PC-9 (cell line): ENCODE results near the gene ACADS. TPM values are rescaled to one million over a fixed set of nuclear protein-coding genes. Genes with fewer than 3 reads are reported as not detected.

Experiments
- BruUV-seq: library from RNA; stranded (reverse); fragments of 400-500 nt; replicated peaks from 2 replicates; lab custom pipeline; 2021; lab: Mats Ljungman, UMichigan
- CTCF ChIA-PET: fragments of 300-600 bp; sonication (Branson Sonifier 250); formaldehyde crosslinking; loops from one replicate; lab custom pipeline; 2022; ENCODE audit warnings: antibody characterized with exemption; lab: Charles Lee
- POLR2A ChIA-PET: fragments of 300-600 bp; sonication (Branson Sonifier 250); formaldehyde crosslinking; loops from one replicate; lab custom pipeline; 2022; ENCODE audit warnings: antibody characterized with exemption; ENCODE audit not compliant: unreplicated experiment; lab: Charles Lee
- DNase-seq, 2 experiments: peaks; one replicate each; pipeline versions ENCODE4 v3.0.0 to v3.0.0-alpha.2; 2015 to 2022; ENCODE audit warnings: mixed read lengths in 1 of 2
- H2AFZ ChIP-seq: fragments of 200-600 bp; sonication (generic); 2 replicates; pipeline ENCODE4 v1.8.1; 2017; ENCODE audit warnings: antibody characterized with exemption
- H3F3A ChIP-seq: fragments of 200-600 bp; sonication (generic); 2 replicates; pipeline ENCODE4 v1.8.1; 2017; ENCODE audit warnings: antibody characterized with exemption, mild to moderate bottlenecking, low read depth; ENCODE audit not compliant: insufficient read depth
- H3K27ac ChIP-seq: fragments of 200-600 bp; sonication (generic); 2 replicates; pipeline ENCODE4 v1.6.1; 2016; ENCODE audit warnings: mixed run types
- H3K27me3 ChIP-seq: fragments of 200-600 bp; sonication (generic); 2 replicates; pipeline ENCODE4 v1.6.1; 2016; ENCODE audit warnings: low read depth, mixed run types; ENCODE audit not compliant: insufficient read depth
- H3K36me3 ChIP-seq: fragments of 200-600 bp; sonication (generic); 2 replicates; pipeline ENCODE4 v1.6.1; 2016; ENCODE audit warnings: low read depth, mixed run types
- H3K4me1 ChIP-seq: fragments of 200-600 bp; sonication (generic); replicated peaks from 2 replicates; pipeline ENCODE4 v1.6.1; 2016; ENCODE audit warnings: mixed run types; ENCODE audit not compliant: insufficient read depth
- H3K4me2 ChIP-seq: fragments of 200-600 bp; sonication (generic); 2 replicates; pipeline ENCODE4 v1.6.1; 2017; ENCODE audit warnings: mixed run types
- H3K4me3 ChIP-seq: fragments of 200-600 bp; sonication (generic); 2 replicates; pipeline ENCODE4 v1.6.1; 2016; ENCODE audit warnings: mixed run types
- H3K79me2 ChIP-seq: fragments of 200-600 bp; sonication (generic); 2 replicates; pipeline ENCODE4 v1.6.1; 2017; ENCODE audit warnings: low read depth, mixed run types
- H3K9me2 ChIP-seq: fragments of 200-600 bp; sonication (generic); 2 replicates; pipeline ENCODE4 v1.8.1; 2017; ENCODE audit warnings: mild to moderate bottlenecking; ENCODE audit not compliant: insufficient read depth
- H3K9me3 ChIP-seq: fragments of 200-600 bp; sonication (generic); 2 replicates; pipeline ENCODE4 v1.8.1; 2016; ENCODE audit warnings: low read depth; ENCODE audit not compliant: insufficient read depth
- H4K20me1 ChIP-seq: fragments of 200-600 bp; sonication (generic); 2 replicates; pipeline ENCODE4 v1.8.1; 2017; ENCODE audit not compliant: insufficient read depth
- CTCF ChIP-seq: fragments of 200-600 bp; sonication (generic); conservative IDR thresholded peaks from 2 replicates; pipeline ENCODE4 v1.6.1; 2017; ENCODE audit warnings: mixed run types, antibody characterized with exemption, mild to moderate bottlenecking, moderate library complexity
- EZH2 ChIP-seq: fragments of 200-600 bp; sonication (generic); IDR thresholded peaks from 2 replicates; pipeline ENCODE4 v1.8.0; 2017; ENCODE audit warnings: antibody characterized with exemption, low read depth
- intact Hi-C: fragments of 100-400 bp; cut with micrococcal nuclease; formaldehyde crosslinking; loops from one replicate; pipeline ENCODE4 v1.10.0; 2022; ENCODE audit not compliant: unreplicated experiment
- total RNA-seq: library from RNA; stranded (reverse); gene quantifications from 2 replicates; pipeline ENCODE4 v1.2.3, GENCODE V29; 2021

Gene ACADS
- total RNA-seq, 1 experiment from 2014 or later = 8.2 TPM

- CTCF ChIA-PET = interaction anchor here (0.6 to 0.7 kb wide), 3 partner anchors 64 to 278 kb away, joined by 3 to 13 read pairs (median 8); no protein-coding TSS in a partner anchor
- Histone ChIP-seq H3K36me3 (no peaks in the 10 kb centered on the region), H3K27ac (no peak overlapping the region), H4K20me1 (no peaks in the 10 kb centered on the region), H3K79me2 (no peaks in the 10 kb centered on the region), H3K4me3 (no peak overlapping the region), H3K9me2 (no peaks in the 10 kb centered on the region), H3F3A (no peaks in the 10 kb centered on the region), H2AFZ (no peak overlapping the region), H3K4me2 (no peak overlapping the region), H3K27me3 (no peaks in the 10 kb centered on the region), H3K4me1 (no peaks in the 10 kb centered on the region), H3K9me3 (no peaks in the 10 kb centered on the region)
- BruUV-seq = no TSS peak
- POLR2A ChIA-PET = no interaction called here
- intact Hi-C loops = no loop called here
- TF ChIP-seq EZH2 = no peak
- no peak for TF ChIP-seq CTCF
- DNase-seq = no peak
These were observed 25.8 kb downstream of the ACADS start for GRCh38 chr12:120751389-120751788.

GRCh38 chr12:120754792-120755191, 29.2 kb downstream of the ACADS start:
- Histone ChIP-seq H3K9me3 (no peaks in the 10 kb centered on the region), H3K79me2 (no peaks in the 10 kb centered on the region), H3K27ac (no peak overlapping the region), H3F3A (no peaks in the 10 kb centered on the region), H3K36me3 (no peaks in the 10 kb centered on the region), H3K4me3 (no peak overlapping the region), H3K27me3 (no peaks in the 10 kb centered on the region), H2AFZ (no peak overlapping the region), H4K20me1 (no peaks in the 10 kb centered on the region), H3K4me2 (no peak overlapping the region), H3K9me2 (no peaks in the 10 kb centered on the region), H3K4me1 (no peaks in the 10 kb centered on the region)
- intact Hi-C loops = no loop called here
- TF ChIP-seq CTCF (no peak), EZH2 (no peak)
- CTCF ChIA-PET = no interaction called here
- no TSS peak for BruUV-seq
- DNase-seq = no peak
- POLR2A ChIA-PET = no interaction called here

GRCh38 chr12:120755269-120755668, 29.6 kb downstream of the ACADS start:
- CTCF ChIA-PET = no interaction called here

More at GRCh38 chr12:120755269-120755668, 29.6 kb downstream of the ACADS start:
- no peak for DNase-seq
- Histone ChIP-seq H3K4me2 (no peak overlapping the region), H2AFZ (no peak overlapping the region), H3K4me3 (no peak overlapping the region), H4K20me1 (no peaks in the 10 kb centered on the region), H3K9me3 (no peaks in the 10 kb centered on the region), H3K4me1 (no peaks in the 10 kb centered on the region), H3K36me3 (no peaks in the 10 kb centered on the region), H3K27me3 (no peaks in the 10 kb centered on the region), H3F3A (no peaks in the 10 kb centered on the region), H3K9me2 (no peaks in the 10 kb centered on the region), H3K79me2 (no peaks in the 10 kb centered on the region), H3K27ac (no peak overlapping the region)
- TF ChIP-seq CTCF (no peak), EZH2 (no peak)
- no TSS peak for BruUV-seq
- POLR2A ChIA-PET = no interaction called here
- intact Hi-C loops = no loop called here
